Astrocyte (in vitro differentiated cells and primary cell): ENCODE results near the gene TIMM22. TPM values are rescaled to one million over a fixed set of nuclear protein-coding genes. Genes with fewer than 3 reads are reported as not detected.
A peak's percentile ranks its signal among the peaks of the same experiment; 100 is the strongest.

Experiments used
- DNase-seq: peaks from one replicate; pipeline ENCODE4 v3.0.0-alpha.2; 2010; ENCODE audit warnings: low read depth
- FAIRE-seq: peaks from 2 replicates; lab custom pipeline; 2011; peaks lifted over from hg19 to GRCh38; lab: Jason Lieb, UNC
- H2AFZ ChIP-seq: 2 replicates; pipeline ENCODE4 v1.6.0; 2012; ENCODE audit warnings: low read depth, low read length, inconsistent platforms
- H3K27ac ChIP-seq: 2 replicates; pipeline ENCODE4 v1.5.1; 2011; ENCODE audit warnings: low read depth, low read length, inconsistent platforms
- H3K27me3 ChIP-seq: 2 replicates; pipeline ENCODE4 v1.6.0; 2011; ENCODE audit warnings: low read length, inconsistent platforms; ENCODE audit not compliant: insufficient read depth
- H3K36me3 ChIP-seq: 2 replicates; pipeline ENCODE4 v1.5.1; 2011; ENCODE audit warnings: low read length, inconsistent platforms; ENCODE audit not compliant: insufficient read depth
- H3K4me1 ChIP-seq: 2 replicates; pipeline ENCODE4 v1.5.1; 2011; ENCODE audit warnings: low read length, inconsistent platforms; ENCODE audit not compliant: insufficient read depth
- H3K4me2 ChIP-seq: 2 replicates; pipeline ENCODE4 v1.6.0; 2012; ENCODE audit warnings: low read length, inconsistent platforms
- H3K4me3 ChIP-seq: 2 replicates; pipeline ENCODE4 v1.5.1; 2011; ENCODE audit warnings: low read depth, mild to moderate bottlenecking, low read length, inconsistent platforms; ENCODE audit not compliant: insufficient read depth
- H3K79me2 ChIP-seq: 2 replicates; pipeline ENCODE4 v1.6.0; 2012; ENCODE audit warnings: mild to moderate bottlenecking, low read length, inconsistent platforms; ENCODE audit not compliant: insufficient read depth
- H3K9ac ChIP-seq: 2 replicates; pipeline ENCODE4 v1.6.0; 2012; ENCODE audit warnings: mild to moderate bottlenecking, low read length, inconsistent platforms
- H3K9me3 ChIP-seq: 2 replicates; pipeline ENCODE4 v1.5.1; 2012; ENCODE audit warnings: low read depth, mild to moderate bottlenecking, low read length, inconsistent platforms; ENCODE audit not compliant: insufficient read depth
- H4K20me1 ChIP-seq: 2 replicates; pipeline ENCODE4 v1.6.0; 2012; ENCODE audit warnings: low read length, inconsistent platforms; ENCODE audit not compliant: insufficient read depth
- H3K27ac Mint-ChIP-seq: one replicate; pipeline ENCODE4 v1.8.0; 2021; ENCODE audit warnings: mild to moderate bottlenecking, mixed read lengths; ENCODE audit not compliant: unreplicated experiment
- H3K27me3 Mint-ChIP-seq: one replicate; pipeline ENCODE4 v1.8.0; 2021; ENCODE audit warnings: low read depth, mixed read lengths; ENCODE audit not compliant: unreplicated experiment
- H3K36me3 Mint-ChIP-seq: one replicate; pipeline ENCODE4 v1.8.0; 2021; ENCODE audit warnings: low read depth, mixed read lengths; ENCODE audit not compliant: unreplicated experiment
- H3K4me1 Mint-ChIP-seq: one replicate; pipeline ENCODE4 v1.8.0; 2021; ENCODE audit warnings: low read depth, mixed read lengths; ENCODE audit not compliant: unreplicated experiment
- H3K4me3 Mint-ChIP-seq: one replicate; pipeline ENCODE4 v1.8.0; 2021; ENCODE audit warnings: mild to moderate bottlenecking, moderate library complexity, mixed read lengths; ENCODE audit not compliant: unreplicated experiment
- H3K9me3 Mint-ChIP-seq: one replicate; pipeline ENCODE4 v1.8.0; 2021; ENCODE audit warnings: mild to moderate bottlenecking, mixed read lengths; ENCODE audit not compliant: unreplicated experiment
- EZH2 ChIP-seq: IDR thresholded peaks from 2 replicates; pipeline ENCODE4 v1.6.1; 2012; ENCODE audit warnings: mild to moderate bottlenecking, low read length, inconsistent platforms; ENCODE audit not compliant: insufficient read depth
- total RNA-seq: library from RNA; stranded (reverse); gene quantifications from 2 replicates; pipeline ENCODE4 v1.2.1, GENCODE V29; 2021
- TF ChIP-seq, protein P1 (sequence below): IDR thresholded peaks from 2 replicates; pipeline ENCODE4 v1.5.1; 2011; ENCODE audit warnings: low read depth, mild to moderate bottlenecking, inconsistent platforms, low read length, moderate library complexity; ENCODE audit not compliant: insufficient read depth

The TIMM22 gene
- total RNA-seq, 1 donor from 2014 or later = 20.0 TPM

DNA sequence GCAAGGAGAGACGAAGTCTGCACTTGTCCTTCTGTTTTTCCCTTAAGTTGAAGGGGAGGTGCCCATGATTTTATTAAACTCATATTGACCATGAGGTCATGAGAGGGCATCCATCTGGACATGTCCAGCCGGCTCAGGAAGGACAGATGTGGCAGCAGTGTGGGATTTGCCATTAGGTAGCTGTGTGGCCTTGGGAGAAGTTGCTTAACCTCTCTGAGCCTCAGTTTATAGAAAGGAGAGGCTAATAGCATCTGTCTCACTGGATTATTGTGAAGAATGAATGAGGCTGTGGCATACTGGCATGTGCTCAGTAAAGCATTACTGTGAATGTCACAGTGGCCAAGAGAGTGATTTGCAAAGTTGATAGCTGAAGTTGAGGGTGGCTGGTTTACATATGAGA, 1.2 kb downstream of the TIMM22 start:
- H3K36me3 Mint-ChIP-seq = peaks cover 15% of the 10 kb centered on the region
- no peak overlapping the region for H3K27ac Mint-ChIP-seq
- DNase-seq = no peak
- H3K27ac ChIP-seq = peak overlapping the region; percentile 2
- H3K4me1 Mint-ChIP-seq = peaks cover 35% of the 10 kb centered on the region
- no peak for FAIRE-seq
- no peak overlapping the region for H2AFZ ChIP-seq
- H3K4me3 ChIP-seq = peak overlapping the region; percentile 99
- H3K27me3 ChIP-seq = no peaks in the 10 kb centered on the region
- H3K27me3 Mint-ChIP-seq = no peaks in the 10 kb centered on the region
- peaks cover 18% of the 10 kb centered on the region for H3K36me3 ChIP-seq
- H3K9me3 ChIP-seq = no peaks in the 10 kb centered on the region
- H3K9ac ChIP-seq = peak overlapping the region; percentile 99
- H3K4me1 ChIP-seq = peaks cover 39% of the 10 kb centered on the region
- H3K4me2 ChIP-seq = peak overlapping the region; percentile 84
- H3K9me3 Mint-ChIP-seq = peaks cover 4% of the 10 kb centered on the region
- H4K20me1 ChIP-seq = peaks cover 48% of the 10 kb centered on the region
- H3K4me3 Mint-ChIP-seq = peak overlapping the region; percentile 94
- peaks cover 25% of the 10 kb centered on the region for H3K79me2 ChIP-seq
- TF ChIP-seq EZH2 = no peak
- TF ChIP-seq, protein P1, sequence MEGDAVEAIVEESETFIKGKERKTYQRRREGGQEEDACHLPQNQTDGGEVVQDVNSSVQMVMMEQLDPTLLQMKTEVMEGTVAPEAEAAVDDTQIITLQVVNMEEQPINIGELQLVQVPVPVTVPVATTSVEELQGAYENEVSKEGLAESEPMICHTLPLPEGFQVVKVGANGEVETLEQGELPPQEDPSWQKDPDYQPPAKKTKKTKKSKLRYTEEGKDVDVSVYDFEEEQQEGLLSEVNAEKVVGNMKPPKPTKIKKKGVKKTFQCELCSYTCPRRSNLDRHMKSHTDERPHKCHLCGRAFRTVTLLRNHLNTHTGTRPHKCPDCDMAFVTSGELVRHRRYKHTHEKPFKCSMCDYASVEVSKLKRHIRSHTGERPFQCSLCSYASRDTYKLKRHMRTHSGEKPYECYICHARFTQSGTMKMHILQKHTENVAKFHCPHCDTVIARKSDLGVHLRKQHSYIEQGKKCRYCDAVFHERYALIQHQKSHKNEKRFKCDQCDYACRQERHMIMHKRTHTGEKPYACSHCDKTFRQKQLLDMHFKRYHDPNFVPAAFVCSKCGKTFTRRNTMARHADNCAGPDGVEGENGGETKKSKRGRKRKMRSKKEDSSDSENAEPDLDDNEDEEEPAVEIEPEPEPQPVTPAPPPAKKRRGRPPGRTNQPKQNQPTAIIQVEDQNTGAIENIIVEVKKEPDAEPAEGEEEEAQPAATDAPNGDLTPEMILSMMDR = no peak

DNA sequence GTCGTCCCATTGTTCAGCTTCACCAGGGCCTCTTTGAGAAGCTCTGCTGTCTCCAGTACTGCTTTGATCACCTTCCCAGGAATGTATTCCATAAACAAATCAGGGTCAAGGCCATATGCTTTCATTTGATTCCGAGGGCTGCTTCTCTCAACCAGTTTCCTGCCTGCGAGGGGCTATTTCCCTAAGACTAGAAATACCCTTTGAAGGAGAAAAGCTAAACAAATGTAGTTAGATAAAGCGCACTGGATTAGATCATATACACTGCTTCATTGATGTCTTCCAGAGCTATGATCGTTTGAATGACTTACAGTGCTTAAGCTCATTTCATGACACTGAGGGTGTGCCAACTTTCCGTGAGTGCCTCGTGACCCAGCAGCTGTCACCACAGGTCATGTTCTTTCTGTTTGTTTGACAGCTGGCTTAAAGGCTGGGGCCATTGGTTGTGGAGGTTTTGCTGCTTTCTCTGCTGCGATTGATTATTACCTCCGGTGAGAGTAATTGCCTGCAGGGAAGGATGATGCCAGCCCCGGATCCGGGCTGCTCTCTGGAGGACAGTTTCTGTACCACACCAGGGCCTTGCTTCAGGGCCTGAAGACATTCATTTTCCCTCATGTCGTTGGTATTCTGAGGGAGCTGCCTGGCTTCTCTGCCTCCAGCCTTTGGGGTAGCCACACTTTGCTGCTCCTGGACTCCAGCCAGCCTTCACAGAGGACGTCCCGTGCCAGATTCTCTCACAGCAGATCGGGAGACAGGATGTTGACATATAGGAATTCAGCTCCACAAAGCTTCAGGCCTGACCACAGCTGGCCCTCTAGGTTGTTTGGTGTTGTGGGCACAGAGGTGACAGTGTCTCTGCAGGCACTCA, 3.9 kb downstream of the TIMM22 start:
- no peaks in the 10 kb centered on the region for H3K9me3 ChIP-seq
- peak overlapping the region; percentile 59 for H3K9ac ChIP-seq
- Mint-ChIP-seq H3K36me3 (peaks cover 23% of the 10 kb centered on the region), H3K27ac (peak overlapping the region; percentile 75), H3K9me3 (no peaks in the 10 kb centered on the region), H3K27me3 (no peaks in the 10 kb centered on the region), H3K4me3 (no peak overlapping the region), H3K4me1 (peaks cover 38% of the 10 kb centered on the region)
- peak overlapping the region; percentile 60 for H3K4me2 ChIP-seq
- no peak overlapping the region for H2AFZ ChIP-seq
- H3K79me2 ChIP-seq = peaks cover 25% of the 10 kb centered on the region
- H3K27me3 ChIP-seq = no peaks in the 10 kb centered on the region
- H3K4me1 ChIP-seq = peaks cover 58% of the 10 kb centered on the region
- peaks cover 18% of the 10 kb centered on the region for H3K36me3 ChIP-seq
- H3K27ac ChIP-seq = peak overlapping the region; percentile 85
- TF ChIP-seq EZH2 = no peak
- TF ChIP-seq, protein P1 = no peak
- peaks cover 75% of the 10 kb centered on the region for H4K20me1 ChIP-seq
- peak; percentile 26 for DNase-seq
- H3K4me3 ChIP-seq = no peak overlapping the region
- FAIRE-seq = no peak
